Measurements from ENCODE around the gene SIM2.

Gene SIM2

DNA sequence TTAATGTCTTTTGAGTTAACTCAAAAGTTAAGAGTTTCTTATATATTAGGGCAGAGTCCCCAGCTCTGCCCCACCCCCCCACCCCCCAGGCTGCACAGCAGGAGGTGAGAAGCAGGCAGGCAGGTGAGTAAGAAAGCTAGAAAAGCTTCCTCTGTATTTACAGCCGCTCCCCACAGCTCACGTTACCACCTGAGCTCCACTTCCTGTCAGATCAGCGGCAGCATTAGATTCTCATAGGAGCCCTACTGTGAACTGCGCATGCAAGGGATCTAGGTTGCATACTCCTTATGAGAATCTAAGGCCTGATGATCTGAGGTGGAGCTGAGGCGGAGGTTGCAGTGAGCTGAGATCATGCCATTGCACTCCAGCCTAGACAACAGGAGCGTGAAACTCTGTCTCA is 81.9 kb downstream of the SIM2 start:
- H3K4me1 ChIP-seq (ENCODE audit: insufficient read depth, low read length): peaks cover 7% of the 10 kb centered on the region; the same call in 1 of the 2 replicates
- no peak overlapping the region for H3K9ac ChIP-seq (ENCODE audit: low read depth, low read length)
- H3K36me3 ChIP-seq (ENCODE audit: insufficient read depth, low read length): no peaks in the 10 kb centered on the region
- peaks cover 8% of the 10 kb centered on the region for H3K9me3 ChIP-seq (ENCODE audit: control insufficient read depth, insufficient read depth, low read length)

DNA sequence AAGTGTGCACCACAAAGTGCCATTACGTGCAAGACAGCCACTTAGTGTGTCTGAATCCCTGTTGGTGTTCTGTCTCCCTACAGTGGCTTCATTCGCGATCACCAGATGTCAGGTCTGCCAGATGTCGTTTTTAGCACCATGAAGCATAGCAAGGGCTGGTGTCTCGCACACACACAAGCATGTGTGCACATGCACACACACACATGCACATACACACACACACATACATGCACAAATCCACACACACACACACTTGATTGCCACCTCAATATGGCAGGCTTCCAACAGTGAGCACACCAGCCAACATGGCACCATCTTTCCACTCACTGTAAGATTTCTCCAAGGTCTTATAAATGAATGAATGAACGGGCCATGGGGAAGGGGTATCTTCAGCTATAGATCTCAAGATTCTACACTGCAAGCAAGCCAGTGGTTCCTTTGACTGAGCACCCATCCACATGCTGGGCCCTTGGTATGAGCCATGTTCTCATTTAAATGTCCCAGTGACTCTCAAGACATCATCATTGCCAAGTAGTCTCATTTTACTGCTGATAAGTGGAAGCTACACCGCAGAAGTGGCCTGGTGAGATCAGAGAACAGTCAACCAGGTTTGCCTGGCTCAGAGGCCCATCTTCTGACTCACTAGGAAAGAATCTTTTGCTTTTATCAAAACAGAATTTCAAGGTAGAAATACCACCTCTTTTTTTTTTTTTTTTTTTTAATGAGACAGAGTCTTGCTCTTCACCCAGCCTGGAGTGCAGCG is 84.9 kb downstream of the SIM2 start:
- Histone ChIP-seq H3K4me1 (ENCODE audit: insufficient read depth, low read length) (peaks cover 7% of the 10 kb centered on the region; the same call in 1 of the 2 replicates), H3K9me3 (ENCODE audit: control insufficient read depth, insufficient read depth, low read length) (peaks cover 8% of the 10 kb centered on the region), H3K36me3 (ENCODE audit: insufficient read depth, low read length) (no peaks in the 10 kb centered on the region), H3K9ac (ENCODE audit: low read depth, low read length) (no peak overlapping the region)

DNA sequence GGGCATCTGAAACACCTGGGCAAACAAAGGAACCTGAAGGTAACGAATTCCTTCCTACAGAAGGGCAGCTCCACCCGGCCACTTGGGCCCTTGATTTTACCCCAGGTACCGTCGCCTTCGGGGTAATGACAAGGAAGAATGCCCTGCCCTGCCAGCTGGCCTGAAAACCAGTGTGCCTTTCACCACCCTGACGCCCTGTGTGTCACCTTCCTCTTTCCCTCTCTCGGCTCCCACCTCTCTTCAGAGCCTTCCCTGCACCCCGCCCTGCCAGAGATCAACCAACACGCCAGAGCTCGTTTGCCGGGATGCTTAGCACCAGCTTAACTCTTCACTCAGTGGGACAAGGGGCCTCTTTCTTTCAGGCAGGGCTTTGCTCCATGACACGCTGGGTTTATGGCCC is 86.0 kb downstream of the SIM2 start:
- Histone ChIP-seq H3K4me1 (ENCODE audit: insufficient read depth, low read length) (peaks cover 7% of the 10 kb centered on the region; the same call in 1 of the 2 replicates), H3K9me3 (ENCODE audit: control insufficient read depth, insufficient read depth, low read length) (peaks cover 3% of the 10 kb centered on the region), H3K36me3 (ENCODE audit: insufficient read depth, low read length) (no peaks in the 10 kb centered on the region), H3K9ac (ENCODE audit: low read depth, low read length) (no peak overlapping the region)

DNA sequence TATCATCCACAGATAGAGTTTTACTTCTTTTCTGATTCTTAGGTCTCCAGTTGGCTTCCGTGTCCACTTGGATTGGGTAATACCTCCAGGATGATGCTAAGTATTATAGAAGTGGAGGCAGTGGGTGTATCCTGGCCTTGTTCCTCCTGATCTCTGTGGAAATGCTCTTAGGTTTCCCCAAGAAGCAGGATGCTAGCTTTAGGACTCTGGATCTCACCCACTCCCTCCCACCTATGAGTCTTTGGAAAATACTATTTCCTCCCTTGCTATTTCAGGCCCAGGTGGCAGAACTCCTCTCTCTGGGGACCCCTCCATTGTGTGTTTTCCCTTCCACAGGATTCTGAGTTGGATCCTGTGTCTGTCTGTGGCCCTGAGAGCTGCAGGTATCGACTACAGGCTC is 86.7 kb downstream of the SIM2 start:
- no peak overlapping the region for H3K9ac ChIP-seq (ENCODE audit: low read depth, low read length)
- no peaks in the 10 kb centered on the region for H3K36me3 ChIP-seq (ENCODE audit: insufficient read depth, low read length)
- peaks cover under 1% of the 10 kb centered on the region; the same call in 1 of the 2 replicates for H3K9me3 ChIP-seq (ENCODE audit: control insufficient read depth, insufficient read depth, low read length)
- peaks cover 7% of the 10 kb centered on the region; the same call in 1 of the 2 replicates for H3K4me1 ChIP-seq (ENCODE audit: insufficient read depth, low read length)

DNA sequence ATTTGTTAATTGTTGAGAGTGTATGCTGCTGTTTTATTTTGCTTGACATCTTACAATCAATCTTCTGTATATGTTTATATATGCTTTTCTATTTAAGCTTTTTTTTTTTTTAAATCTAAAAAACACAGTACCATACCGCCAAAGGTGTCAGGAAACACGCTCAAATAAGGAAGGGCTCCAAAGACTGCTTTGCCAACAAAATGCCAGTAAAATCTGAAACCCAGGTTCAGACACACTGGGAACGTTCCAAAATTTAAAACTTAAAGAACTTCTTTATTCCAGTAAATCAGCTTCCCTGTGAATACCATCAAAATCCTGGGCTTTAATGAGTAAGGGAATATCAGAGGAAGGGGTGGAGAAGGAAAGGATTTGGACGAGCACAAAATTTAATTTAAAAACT is 87.3 kb downstream of the SIM2 start:
- H3K4me1 ChIP-seq (ENCODE audit: insufficient read depth, low read length): peaks cover 7% of the 10 kb centered on the region; the same call in 1 of the 2 replicates
- no peaks in the 10 kb centered on the region for H3K36me3 ChIP-seq (ENCODE audit: insufficient read depth, low read length)
- H3K9me3 ChIP-seq (ENCODE audit: control insufficient read depth, insufficient read depth, low read length): no peaks in the 10 kb centered on the region
- no peak overlapping the region for H3K9ac ChIP-seq (ENCODE audit: low read depth, low read length)

DNA sequence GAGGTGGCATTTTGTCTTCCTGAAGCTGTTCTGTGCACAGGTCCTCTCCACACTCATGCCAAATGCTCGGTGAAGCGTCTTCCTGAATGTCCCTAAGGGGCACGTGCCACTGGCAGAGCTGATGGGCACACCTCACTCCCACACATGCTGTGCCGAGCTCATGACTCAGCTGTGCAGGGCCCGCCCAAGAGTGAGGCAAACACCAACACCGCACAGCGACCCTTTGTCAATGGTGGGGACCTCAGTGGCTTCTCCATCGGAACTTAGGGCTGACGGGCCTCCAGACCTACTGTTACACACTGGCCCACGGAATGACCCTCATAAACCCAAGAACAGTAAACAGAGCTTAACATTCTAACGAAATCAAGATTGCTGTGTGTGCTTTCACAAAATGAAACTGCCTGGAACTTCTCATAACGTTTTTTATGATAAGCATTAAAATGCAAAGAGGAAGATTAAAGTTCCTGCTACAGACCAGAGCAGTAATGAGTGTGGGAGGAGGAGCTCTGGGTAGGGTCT is 89.3 kb downstream of the SIM2 start:
- H3K9me3 ChIP-seq (ENCODE audit: control insufficient read depth, insufficient read depth, low read length): no peaks in the 10 kb centered on the region
- no peaks in the 10 kb centered on the region for H3K36me3 ChIP-seq (ENCODE audit: insufficient read depth, low read length)
- peaks cover 7% of the 10 kb centered on the region; the same call in 1 of the 2 replicates for H3K4me1 ChIP-seq (ENCODE audit: insufficient read depth, low read length)
- H3K9ac ChIP-seq (ENCODE audit: low read depth, low read length): no peak overlapping the region

DNA sequence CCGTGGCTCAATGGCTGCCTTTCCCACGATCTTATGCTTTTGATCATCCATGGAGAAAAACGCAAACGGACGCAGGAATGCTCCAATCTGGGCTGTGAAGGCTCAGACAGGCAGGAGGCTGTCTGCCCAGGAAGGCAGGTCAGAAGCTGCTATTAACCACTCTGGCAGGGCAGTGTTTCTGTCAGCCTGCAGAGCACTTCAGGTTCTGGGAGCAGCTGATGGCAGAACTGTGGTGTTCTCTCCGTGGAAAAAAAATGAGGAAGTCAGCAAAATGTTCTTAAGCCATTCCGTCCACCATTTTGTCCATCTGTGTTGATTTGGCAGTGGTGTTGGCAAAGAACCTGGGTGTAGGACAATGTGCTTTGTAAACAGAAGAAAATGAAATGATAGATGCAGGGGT is 91.7 kb downstream of the SIM2 start:
- H3K36me3 ChIP-seq (ENCODE audit: insufficient read depth, low read length): no peaks in the 10 kb centered on the region
- no peaks in the 10 kb centered on the region; the same call in 1 of the 2 replicates for H3K4me1 ChIP-seq (ENCODE audit: insufficient read depth, low read length)
- no peak overlapping the region for H3K9ac ChIP-seq (ENCODE audit: low read depth, low read length)
- no peaks in the 10 kb centered on the region for H3K9me3 ChIP-seq (ENCODE audit: control insufficient read depth, insufficient read depth, low read length)

DNA sequence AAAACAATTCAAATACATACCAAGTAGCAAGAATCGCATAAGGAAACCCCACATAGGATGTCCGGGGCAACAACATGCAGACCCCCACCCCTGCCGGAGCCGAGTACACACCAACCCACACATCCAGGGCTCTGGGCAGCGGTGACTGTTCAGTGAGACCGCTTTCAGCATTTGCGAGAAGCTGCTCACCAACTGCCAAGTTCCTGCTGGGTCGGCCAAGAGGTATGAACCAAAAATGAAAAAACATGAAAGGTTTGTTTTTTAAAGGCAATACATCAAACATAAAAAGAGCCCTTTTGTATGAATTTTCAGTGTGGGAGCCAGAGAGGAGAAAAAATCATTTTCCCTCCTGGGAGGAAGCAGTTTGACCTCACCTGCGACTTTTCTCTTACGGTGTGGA is 92.3 kb downstream of the SIM2 start:
- Histone ChIP-seq H3K4me1 (ENCODE audit: insufficient read depth, low read length) (no peaks in the 10 kb centered on the region), H3K9ac (ENCODE audit: low read depth, low read length) (no peak overlapping the region), H3K36me3 (ENCODE audit: insufficient read depth, low read length) (no peaks in the 10 kb centered on the region), H3K9me3 (ENCODE audit: control insufficient read depth, insufficient read depth, low read length) (no peaks in the 10 kb centered on the region)

DNA sequence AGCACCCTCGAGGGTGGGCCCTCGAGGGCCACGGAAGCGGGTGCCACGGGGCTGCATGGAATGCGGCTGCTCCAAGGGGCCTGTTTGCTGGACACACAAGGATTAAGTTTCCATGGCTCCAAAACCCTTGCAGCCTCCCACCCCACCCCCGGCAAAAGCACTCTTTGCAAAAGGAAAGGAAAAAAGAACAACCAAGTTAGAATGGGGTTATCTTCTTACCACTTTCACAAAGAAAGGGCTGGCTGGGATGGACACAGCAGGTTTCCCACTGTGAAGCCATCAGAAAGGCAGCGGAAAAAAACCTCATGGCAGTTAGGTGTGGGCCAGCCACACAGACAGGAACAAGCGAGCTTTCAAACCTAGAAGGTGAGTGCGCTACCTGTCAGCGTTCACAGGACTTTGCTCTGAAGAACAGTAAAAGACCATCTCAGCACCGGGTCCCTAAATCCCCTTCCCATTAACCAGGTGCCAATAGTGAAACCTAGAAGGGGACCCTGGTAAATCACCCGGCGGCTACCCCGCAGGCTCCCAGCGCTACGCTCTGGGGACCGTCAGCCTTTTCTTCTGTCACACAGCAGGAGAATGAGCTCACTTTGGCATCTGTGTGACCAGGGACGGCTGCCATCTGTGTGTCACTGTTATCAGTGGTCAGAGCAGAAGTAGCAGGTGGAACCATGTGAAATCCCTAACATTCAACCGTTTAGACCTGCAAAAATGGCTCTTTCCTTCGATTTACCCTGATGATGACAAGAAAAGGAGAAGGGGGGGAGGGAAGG is 93.0 kb downstream of the SIM2 start:
- H3K9me3 ChIP-seq (ENCODE audit: control insufficient read depth, insufficient read depth, low read length): peaks cover 3% of the 10 kb centered on the region; the same call in 1 of the 2 replicates
- no peaks in the 10 kb centered on the region; the same call in 1 of the 2 replicates for H3K36me3 ChIP-seq (ENCODE audit: insufficient read depth, low read length)
- no peaks in the 10 kb centered on the region for H3K4me1 ChIP-seq (ENCODE audit: insufficient read depth, low read length)
- no peak overlapping the region for H3K9ac ChIP-seq (ENCODE audit: low read depth, low read length)

DNA sequence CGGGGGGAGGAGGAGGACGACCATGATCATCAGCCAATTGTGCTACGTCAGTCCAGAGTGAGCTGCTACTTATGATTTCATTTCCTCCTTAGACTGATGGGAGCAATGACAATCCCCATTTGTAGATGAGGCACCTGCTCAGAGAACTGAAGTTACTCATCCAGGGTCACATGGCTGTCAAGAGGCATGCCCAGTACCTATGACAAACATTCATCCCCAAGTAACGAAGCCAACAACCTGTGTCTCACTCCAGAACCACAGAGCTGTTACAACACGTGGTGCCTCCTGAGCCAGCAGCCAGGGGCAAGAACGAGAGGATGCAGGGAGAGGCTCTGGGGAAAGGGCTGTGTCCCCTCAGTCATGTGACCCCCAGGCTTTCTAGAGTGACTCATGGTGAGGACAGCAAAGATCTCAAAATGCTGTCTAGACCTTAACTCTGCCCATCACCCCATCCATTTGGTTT is 93.6 kb downstream of the SIM2 start:
- Histone ChIP-seq H3K4me1 (ENCODE audit: insufficient read depth, low read length) (no peaks in the 10 kb centered on the region), H3K9ac (ENCODE audit: low read depth, low read length) (no peak overlapping the region), H3K36me3 (ENCODE audit: insufficient read depth, low read length) (no peaks in the 10 kb centered on the region; the same call in 1 of the 2 replicates), H3K9me3 (ENCODE audit: control insufficient read depth, insufficient read depth, low read length) (peaks cover 3% of the 10 kb centered on the region; the same call in 1 of the 2 replicates)

DNA sequence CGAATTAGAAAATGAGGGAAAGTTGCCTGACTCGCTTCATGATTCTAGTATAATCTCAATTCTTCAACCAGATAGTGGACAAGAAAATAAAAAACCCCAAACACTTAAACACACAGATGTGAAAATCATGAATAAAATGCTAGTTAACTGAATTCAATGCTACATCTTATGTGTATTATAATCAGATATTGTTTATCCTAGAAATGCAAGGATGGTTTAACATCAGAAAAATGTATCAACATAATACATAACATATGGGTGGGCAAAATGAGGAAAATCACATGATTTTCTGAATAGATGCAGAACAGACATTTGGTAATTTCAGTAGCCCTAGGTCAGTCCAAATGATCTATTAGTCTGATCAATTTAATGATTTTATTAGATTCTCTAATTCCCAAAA is 97.2 kb downstream of the SIM2 start:
- Histone ChIP-seq H3K36me3 (ENCODE audit: insufficient read depth, low read length) (no peaks in the 10 kb centered on the region; the same call in 1 of the 2 replicates), H3K4me1 (ENCODE audit: insufficient read depth, low read length) (no peaks in the 10 kb centered on the region), H3K9me3 (ENCODE audit: control insufficient read depth, insufficient read depth, low read length) (peaks cover 6% of the 10 kb centered on the region; the same call in 1 of the 2 replicates), H3K9ac (ENCODE audit: low read depth, low read length) (no peak overlapping the region)

DNA sequence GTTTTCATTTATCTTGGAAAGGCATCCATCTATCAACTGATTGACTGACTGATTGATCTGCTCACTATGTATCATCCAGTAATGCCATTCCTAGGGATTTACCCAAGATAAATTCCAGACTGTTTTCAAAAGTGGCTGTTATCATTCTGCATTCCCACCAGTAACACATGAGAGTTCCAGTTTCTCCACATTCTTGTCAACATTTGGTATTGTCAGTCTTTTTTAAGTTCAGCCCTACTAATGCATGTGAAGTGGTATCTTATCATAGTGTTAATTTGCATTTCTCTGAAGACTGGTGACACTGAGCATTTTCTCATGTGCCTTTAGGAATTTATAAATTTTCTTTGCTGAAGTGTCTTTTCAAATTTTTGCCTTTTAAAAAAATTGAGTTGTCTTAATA is 99.6 kb downstream of the SIM2 start:
- Histone ChIP-seq H3K9me3 (ENCODE audit: control insufficient read depth, insufficient read depth, low read length) (peaks cover 6% of the 10 kb centered on the region; the same call in 1 of the 2 replicates), H3K36me3 (ENCODE audit: insufficient read depth, low read length) (no peaks in the 10 kb centered on the region; the same call in 1 of the 2 replicates), H3K9ac (ENCODE audit: low read depth, low read length) (no peak overlapping the region), H3K4me1 (ENCODE audit: insufficient read depth, low read length) (no peaks in the 10 kb centered on the region)
